ENCODE data around the gene CELF4.

CELF4 gene

GRCh38 chr18:37264956-37265355, 300.6 kb downstream of the CELF4 start:
- Histone ChIP-seq H3K27me3 (no peaks in the 10 kb centered on the region), H3K4me1 (peaks cover 8% of the 10 kb centered on the region; the same call in 1 of the 2 replicates), H3K36me3 (no peaks in the 10 kb centered on the region), H3K9me3 (no peaks in the 10 kb centered on the region), H3K4me3 (ENCODE audit: low read depth, low read length) (no peak overlapping the region)
- TF ChIP-seq CTCF (IDR thresholded peaks at IDR 0.05; ENCODE audit: low read depth, low read length): no peak
- no peak for DNase-seq

GRCh38 chr18:37261988-37262387, 303.6 kb downstream of the CELF4 start:
- Histone ChIP-seq H3K9me3 (no peaks in the 10 kb centered on the region), H3K36me3 (no peaks in the 10 kb centered on the region), H3K27me3 (no peaks in the 10 kb centered on the region), H3K4me3 (ENCODE audit: low read depth, low read length) (no peak overlapping the region), H3K4me1 (peaks cover 8% of the 10 kb centered on the region; the same call in 1 of the 2 replicates)
- DNase-seq: no peak
- no peak for TF ChIP-seq CTCF (IDR thresholded peaks at IDR 0.05; ENCODE audit: low read depth, low read length)

- peak; percentile 49 for DNase-seq
- no peaks in the 10 kb centered on the region for H3K36me3 ChIP-seq
- no peak for TF ChIP-seq CTCF (IDR thresholded peaks at IDR 0.05; ENCODE audit: low read depth, low read length)
- no peaks in the 10 kb centered on the region for H3K27me3 ChIP-seq
- no peak overlapping the region for H3K4me3 ChIP-seq (ENCODE audit: low read depth, low read length)
- no peaks in the 10 kb centered on the region for H3K9me3 ChIP-seq
- H3K4me1 ChIP-seq: peaks cover 8% of the 10 kb centered on the region; the same call in 1 of the 2 replicates
Measured at GRCh38 chr18:37261246-37261840, 304.3 kb downstream of the CELF4 start.

GRCh38 chr18:37260367-37261093, 305.1 kb downstream of the CELF4 start:
- H3K9me3 ChIP-seq: no peaks in the 10 kb centered on the region
- H3K4me1 ChIP-seq: peaks cover 8% of the 10 kb centered on the region; the same call in 1 of the 2 replicates
- no peak for DNase-seq
- no peaks in the 10 kb centered on the region for H3K27me3 ChIP-seq
- H3K36me3 ChIP-seq: no peaks in the 10 kb centered on the region
- no peak overlapping the region for H3K4me3 ChIP-seq (ENCODE audit: low read depth, low read length)
- TF ChIP-seq CTCF (IDR thresholded peaks at IDR 0.05; ENCODE audit: low read depth, low read length): no peak

GRCh38 chr18:37259711-37260110, 305.9 kb downstream of the CELF4 start:
- Histone ChIP-seq H3K4me3 (ENCODE audit: low read depth, low read length) (no peak overlapping the region), H3K27me3 (no peaks in the 10 kb centered on the region), H3K9me3 (no peaks in the 10 kb centered on the region), H3K4me1 (peaks cover 8% of the 10 kb centered on the region; the same call in 1 of the 2 replicates), H3K36me3 (no peaks in the 10 kb centered on the region)
- TF ChIP-seq CTCF (IDR thresholded peaks at IDR 0.05; ENCODE audit: low read depth, low read length): no peak
- no peak for DNase-seq

DNA sequence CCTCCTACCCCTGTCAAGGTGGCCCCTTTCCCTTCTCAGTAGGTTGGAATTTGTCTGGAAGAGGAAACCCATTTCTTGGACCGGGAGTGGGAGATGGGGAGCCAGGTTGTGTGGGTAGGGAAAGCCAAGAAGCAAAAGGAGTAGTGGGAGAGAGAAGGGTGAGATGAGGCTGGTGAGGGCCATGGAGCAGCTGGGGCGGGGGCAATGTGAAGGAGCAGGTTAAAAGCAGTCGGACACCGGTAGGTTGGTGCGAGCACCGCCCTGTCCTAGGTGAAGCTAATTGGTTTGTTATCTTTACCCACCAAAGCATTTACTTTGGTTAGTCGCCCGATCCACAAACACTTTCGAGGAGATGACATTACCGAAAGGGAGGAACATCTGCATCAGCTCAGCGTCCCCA, 306.8 kb downstream of the CELF4 start:
- DNase-seq: no peak
- Histone ChIP-seq H3K9me3 (no peaks in the 10 kb centered on the region), H3K27me3 (no peaks in the 10 kb centered on the region), H3K4me1 (peaks cover 8% of the 10 kb centered on the region; the same call in 1 of the 2 replicates), H3K36me3 (no peaks in the 10 kb centered on the region), H3K4me3 (ENCODE audit: low read depth, low read length) (no peak overlapping the region)
- TF ChIP-seq CTCF (IDR thresholded peaks at IDR 0.05; ENCODE audit: low read depth, low read length): no peak
